GM18505 (cell line): ENCODE measurements around the gene VAT1.

Experiments
- ATAC-seq: cut with Tn5 transposase; IDR thresholded peaks from one replicate; pipeline ENCODE4 v1.9.1; 2021; ENCODE audit not compliant: unreplicated experiment
- POLR2A ChIP-seq: IDR thresholded peaks from 4 replicates; pipeline ENCODE4 v1.6.1; 2011; ENCODE audit warnings: borderline replicate concordance; ENCODE audit not compliant: insufficient read depth, insufficient read length; ENCODE audit errors: extremely low read depth

The VAT1 gene

DNA sequence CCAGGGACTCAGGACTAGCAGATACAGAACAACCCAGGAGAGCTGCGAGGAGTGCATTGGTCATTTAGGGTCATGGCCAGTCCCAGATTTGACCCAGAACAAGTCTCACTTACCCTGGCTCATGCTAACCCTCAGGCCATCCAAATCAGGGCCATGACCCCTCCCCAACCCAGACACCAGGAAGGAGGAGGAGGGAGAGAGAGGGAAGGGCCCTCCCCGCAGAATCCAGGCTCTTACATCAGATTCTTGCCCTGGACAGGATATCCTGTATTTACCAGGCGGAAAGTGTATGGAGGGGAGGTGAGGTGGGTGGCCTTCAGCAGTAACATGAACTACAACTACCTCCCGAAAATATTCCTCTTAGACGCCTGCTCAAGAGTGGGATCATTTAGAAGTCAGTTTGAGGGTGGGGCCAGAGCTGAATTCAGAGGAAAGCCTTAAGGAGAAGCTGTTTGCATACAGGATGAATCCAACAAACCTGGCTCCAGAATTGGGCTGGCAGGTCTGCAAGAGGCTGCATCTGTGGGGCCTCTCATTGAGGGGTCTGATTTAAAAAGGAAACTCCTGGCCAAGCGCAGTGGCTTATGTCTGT is 2.1 kb downstream of the VAT1 start:
- TF ChIP-seq POLR2A: no peak
- ATAC-seq: no peak

DNA sequence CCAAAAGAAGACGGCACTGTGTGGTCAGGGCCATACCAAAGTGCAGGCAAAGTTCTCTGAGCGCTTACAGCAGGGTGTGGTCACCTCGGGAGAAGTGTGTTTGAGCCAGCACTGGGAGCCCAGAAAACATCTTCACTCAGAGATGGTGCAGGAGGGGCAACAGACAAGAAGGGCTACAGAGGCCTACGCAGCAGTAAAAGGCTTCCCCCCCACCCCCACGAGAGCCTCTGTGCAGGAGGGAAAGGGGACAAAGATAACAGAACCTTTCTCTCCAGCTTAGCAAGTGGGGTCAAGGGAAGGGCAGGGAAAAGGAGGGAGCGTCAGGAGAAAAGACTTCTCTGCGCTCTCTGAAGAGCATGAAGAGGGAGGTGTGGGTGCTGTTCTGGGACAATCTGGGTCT is 2.8 kb downstream of the VAT1 start:
- no peak for TF ChIP-seq POLR2A
- ATAC-seq: no peak

DNA sequence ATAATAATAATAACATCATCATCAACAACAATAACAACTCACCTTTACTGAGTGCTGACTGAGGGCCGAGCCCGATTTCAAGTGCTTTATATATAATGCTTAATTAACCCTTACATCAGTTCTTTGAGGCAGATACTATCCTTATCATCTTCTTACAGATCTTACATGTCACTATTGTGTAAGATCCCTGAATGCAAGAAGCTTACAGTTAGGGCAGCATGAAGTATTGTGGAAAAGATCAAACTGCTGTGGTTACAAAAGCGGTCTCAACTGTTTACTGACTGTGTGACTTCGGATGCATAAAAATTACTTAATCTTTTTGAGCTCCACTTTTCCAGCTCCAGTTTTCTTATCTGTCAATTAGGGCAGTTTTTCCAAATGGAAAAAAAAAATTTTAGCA is 3.3 kb downstream of the VAT1 start:
- ATAC-seq: no peak
- TF ChIP-seq POLR2A: no peak

DNA sequence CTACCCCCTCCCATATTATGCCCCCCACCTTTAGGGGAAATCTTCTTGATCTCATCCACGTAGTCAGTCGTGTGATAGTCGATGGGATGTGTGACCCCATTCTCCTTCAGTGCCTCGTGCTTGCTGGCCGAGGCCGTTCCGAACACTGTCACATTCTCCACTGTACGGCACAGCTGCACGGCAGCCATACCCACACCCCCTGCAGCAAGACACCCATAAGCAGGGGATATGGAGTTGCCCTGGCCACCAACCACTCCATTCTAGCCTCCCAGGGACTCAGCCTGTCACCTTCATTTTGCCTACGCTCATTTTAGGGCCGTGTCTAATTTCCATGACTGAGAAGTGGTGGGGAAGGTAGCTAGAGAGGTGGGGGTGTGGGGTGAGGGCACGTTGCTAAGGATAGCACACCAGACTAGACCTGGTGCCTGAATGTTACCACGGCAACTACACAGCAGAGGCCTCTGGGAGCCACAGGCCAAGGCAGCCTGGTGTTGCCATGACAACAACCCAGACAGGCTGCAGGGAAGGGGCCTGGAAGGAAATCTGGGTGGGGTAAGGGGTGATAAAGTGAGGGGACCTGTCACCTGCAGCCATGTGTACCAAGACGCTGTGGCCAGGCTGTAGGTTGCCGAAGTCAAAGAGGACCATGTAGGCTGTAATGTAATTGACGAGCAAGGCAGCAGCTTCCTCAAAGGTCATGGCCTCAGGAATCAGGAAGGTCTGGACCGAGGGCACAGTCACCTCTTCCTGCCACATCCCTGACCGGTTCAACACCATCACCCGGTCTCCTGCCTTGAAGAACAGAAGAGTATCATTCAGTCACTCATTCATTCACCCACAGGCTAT is 4.0 kb downstream of the VAT1 start:
- no peak for ATAC-seq

DNA sequence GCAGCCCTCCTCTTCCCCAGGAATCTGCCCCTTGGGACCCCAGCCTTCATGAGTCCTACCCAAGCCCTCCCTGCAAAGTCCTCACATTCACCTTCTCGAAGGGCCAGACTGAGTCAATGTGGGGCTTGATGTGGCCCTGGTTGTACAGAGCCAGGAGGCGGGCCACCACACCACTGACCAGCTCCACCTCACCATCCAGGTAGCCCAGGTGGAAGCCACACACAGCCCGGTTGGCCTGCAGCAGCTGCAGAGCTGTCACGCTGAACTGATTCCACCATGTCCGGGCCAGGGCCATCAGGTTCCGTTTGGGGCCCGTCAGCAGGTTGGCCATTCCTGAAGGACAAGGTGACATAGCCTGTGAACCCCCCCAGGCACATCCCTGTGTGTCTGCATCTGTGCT is 6.0 kb downstream of the VAT1 start:
- peak; percentile 28 for TF ChIP-seq POLR2A

More for the DNA sequence above, 4.0 kb downstream of the VAT1 start:
- TF ChIP-seq POLR2A: no peak

DNA sequence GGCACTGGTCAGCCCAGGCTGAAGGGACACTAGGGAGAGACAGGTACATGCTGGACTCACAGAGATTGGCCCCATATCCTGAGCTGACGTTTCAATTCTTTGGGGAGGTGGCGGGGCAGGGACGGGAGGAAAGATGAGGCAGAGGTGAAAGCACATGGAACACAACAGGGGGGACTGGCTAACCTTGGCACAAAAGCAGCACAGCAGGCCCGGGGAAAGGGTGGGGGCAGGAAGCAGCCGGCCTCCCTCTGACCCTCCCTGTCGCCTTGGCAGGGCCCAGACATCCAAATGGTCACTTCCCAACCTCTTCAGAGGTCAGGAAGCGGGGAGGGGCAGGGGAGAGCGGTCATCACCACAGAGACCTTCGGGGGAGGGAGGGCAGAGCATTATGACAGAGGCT is 6.6 kb downstream of the VAT1 start:
- no peak for TF ChIP-seq POLR2A
- no peak for ATAC-seq

More for the DNA sequence above, 6.0 kb downstream of the VAT1 start:
- no peak for ATAC-seq

DNA sequence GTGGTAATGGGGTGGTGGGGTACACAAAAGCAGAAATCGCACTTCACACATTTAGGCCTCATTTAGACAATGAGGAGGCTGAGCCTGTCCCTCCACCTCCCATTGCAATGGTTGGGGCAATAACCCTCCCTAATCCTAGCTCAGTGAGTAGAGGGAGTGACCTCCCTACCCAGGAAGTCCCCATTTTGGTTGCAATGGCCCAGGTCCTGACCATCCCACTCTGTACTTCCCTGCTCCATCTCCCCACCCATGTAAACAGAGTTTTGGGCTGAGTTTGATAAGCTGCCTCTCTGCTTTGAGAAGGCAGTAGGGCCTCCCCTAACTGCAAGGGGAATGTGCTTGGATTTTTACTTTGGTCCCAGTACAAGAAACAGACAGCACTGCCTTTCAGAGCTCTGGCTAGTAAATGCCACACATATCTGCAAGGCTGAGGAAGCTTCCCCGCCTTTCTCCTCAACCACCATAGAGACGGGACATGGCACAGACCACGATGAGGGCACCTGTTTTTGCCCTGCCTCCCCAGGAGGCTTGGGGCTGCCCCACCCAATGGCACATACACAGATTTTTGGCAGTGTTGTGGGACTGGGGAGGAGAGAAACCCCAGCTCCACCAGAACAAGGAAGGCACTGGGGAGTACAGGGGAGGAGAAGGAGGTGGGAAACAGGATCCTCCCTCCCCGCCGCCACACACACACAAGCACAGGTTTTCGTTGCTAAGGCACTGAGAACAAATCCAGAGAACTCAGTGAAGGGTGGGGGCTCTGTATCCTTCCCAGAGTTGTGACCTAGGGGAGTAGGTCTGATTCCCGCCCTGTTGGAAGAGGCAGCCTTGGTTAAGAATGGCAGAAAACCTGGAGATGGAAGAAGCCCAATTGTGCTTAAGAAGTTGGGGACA is 7.3 kb downstream of the VAT1 start:
- no peak for ATAC-seq
- TF ChIP-seq POLR2A: no peak

DNA sequence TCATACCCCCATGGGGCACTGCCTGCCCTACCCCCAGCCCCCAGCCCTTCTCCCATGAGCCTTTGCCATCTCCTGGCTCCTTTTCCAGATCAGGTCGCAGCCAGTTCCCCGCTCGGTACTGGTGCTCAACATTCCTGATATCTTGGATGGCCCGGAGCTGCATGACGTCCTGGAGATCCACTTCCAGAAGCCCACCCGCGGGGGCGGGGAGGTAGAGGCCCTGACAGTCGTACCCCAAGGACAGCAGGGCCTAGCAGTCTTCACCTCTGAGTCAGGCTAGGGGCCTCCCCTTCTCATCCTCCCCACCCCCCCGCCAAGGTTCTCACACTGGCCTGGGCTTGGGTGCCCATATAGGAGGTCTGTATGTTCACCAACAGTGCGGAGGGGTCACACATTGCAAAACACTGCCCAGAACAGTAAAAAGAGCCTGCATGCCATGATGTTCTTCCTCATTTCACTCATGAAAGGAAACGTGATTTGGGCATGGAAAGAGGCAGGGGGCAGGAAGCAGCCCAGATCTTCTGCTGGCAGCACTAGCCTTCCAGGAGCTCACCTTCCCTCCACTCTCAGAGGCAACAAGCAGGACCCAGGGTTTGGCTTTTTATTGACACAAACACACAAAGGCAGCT is 8.1 kb downstream of the VAT1 start:
- no peak for TF ChIP-seq POLR2A
- no peak for ATAC-seq

DNA sequence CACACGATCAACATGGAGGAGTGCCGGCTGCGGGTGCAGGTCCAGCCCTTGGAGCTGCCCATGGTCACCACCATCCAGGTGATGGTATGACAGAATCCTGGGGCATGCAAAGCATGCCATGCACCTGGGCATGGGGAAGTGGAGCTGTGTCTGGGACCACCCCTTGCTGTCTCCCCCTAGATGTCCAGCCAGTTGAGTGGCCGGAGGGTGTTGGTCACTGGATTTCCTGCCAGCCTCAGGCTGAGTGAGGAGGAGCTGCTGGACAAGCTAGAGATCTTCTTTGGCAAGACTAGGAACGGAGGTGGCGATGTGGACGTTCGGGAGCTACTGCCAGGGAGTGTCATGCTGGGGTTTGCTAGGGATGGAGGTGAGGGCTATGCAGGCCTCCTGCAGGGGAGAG is 8.9 kb downstream of the VAT1 start:
- no peak for TF ChIP-seq POLR2A
- ATAC-seq: no peak

DNA sequence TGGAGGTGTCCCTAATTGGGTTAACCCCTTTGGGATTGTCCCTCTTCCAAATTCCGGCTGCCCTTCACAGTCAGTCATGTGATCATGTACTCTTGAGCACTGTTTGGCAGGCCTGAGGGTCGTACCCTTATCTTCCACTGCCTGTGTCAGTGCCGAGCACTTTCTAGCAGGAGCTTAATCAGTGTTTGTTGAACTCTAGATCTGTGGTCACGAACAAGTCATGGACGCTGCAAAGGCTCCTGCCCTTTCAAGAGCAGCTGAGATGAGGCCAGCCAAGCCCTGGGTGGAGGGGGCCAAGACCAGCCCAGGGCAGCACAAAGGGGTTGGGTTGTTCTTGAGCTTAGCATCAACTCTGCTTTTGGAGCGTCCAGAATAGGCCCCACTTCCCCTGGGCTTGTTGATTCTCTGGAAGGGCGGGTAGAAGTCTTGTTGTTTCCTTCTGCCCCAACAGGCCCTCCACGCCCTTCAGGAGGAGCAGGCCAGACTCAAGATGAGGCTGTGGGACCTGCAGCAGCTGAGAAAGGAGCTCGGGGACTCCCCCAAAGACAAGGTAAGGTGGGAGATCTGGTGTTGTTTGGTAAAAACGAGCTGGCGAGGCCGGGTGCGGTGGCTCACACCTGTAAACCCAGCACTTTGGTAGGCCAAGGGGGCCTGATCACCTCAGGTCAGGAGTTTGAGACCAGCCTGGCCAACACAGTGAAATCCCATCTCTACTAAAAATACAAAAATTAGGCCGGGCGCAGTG is 10.3 kb downstream of the VAT1 start:
- ATAC-seq: no peak

DNA sequence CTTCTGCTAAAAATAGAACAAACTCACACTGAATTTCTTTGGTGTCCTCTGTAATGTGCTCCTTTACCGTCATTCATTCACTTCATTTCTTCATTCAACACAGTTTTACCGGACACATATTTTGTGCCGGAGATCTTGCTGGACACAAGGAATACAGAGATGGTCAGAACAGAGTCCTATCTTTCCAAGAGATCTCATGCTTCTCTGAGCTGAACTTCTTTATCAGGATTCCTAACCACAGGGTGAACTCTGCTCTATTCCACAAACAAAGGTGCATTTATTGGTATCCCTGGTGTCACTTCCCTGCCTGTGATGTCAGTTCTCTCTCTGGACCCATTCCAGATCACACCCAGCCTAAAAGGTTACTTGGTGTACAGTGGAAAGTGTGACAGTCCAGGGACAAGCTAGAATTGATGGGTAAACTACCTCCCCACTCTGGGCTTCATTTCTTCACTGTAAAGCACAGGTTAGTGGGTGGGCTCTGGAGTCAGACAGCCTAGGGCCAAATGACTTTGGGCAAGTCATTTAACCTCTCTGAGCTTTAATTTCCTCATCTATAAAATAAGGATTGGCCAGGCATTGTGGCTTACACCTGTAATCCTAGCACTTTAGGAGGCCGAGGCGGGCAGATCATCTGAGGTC is 11.4 kb downstream of the VAT1 start:
- ATAC-seq: no peak
- no peak for TF ChIP-seq POLR2A

More for the DNA sequence above, 10.3 kb downstream of the VAT1 start:
- no peak for TF ChIP-seq POLR2A
